Spinal cord (tissue), 10 donors: ENCODE results near the gene HOXB8. TPM values are rescaled to one million over a fixed set of nuclear protein-coding genes. Genes with fewer than 3 reads are reported as not detected.
A peak's percentile ranks its signal among the peaks of the same experiment; 100 is the strongest.

Experiments used
- DNase-seq, 6 donors: peaks; one replicate each; pipeline versions ENCODE4 v3.0.0 to v3.0.0-alpha.2; 2013 to 2015; ENCODE audit warnings: low spot score in 6 of 6, low read depth in 4 of 6
- H3K27ac ChIP-seq: one replicate; pipeline ENCODE4 v1.5.1; 2013; ENCODE audit warnings: low read depth, low read length, control low read depth
- H3K27me3 ChIP-seq: one replicate; pipeline ENCODE4 v1.6.1; 2013; ENCODE audit warnings: low read length; ENCODE audit not compliant: control insufficient read depth, insufficient read depth
- H3K36me3 ChIP-seq: one replicate; pipeline ENCODE4 v1.6.1; 2013; ENCODE audit warnings: low read length; ENCODE audit not compliant: control insufficient read depth, insufficient read depth
- H3K4me1 ChIP-seq: one replicate; pipeline ENCODE4 v1.6.1; 2013; ENCODE audit warnings: low read length; ENCODE audit not compliant: control insufficient read depth, insufficient read depth
- H3K4me3 ChIP-seq: one replicate; pipeline ENCODE4 v1.5.1; 2013; ENCODE audit warnings: low read depth, low read length, control low read depth
- H3K9me3 ChIP-seq: one replicate; pipeline ENCODE4 v1.6.1; 2013; ENCODE audit warnings: low read length; ENCODE audit not compliant: control insufficient read depth, insufficient read depth
- WGBS: methylation state at CpG from one replicate; pipeline ENCODE4 v1.1.5; 2013; ENCODE audit warnings: missing lambda C conversion rate; ENCODE audit not compliant: insufficient coverage; 5-methylcytosine and 5-hydroxymethylcytosine counted together
- polyA plus RNA-seq, 2 donors: library from polyadenylated mRNA; unstranded; fragments of 120-200 nt; gene quantifications; one replicate each; pipeline ENCODE4 v1.2.1, GENCODE V29; 2013; ENCODE audit not compliant: insufficient read length in 2 of 2
- total RNA-seq, 2 donors: library from RNA; depleted of rRNA in 1 of 2; stranded (reverse); fragments of 120-200 nt in 1 of 2; fragments of >200 nt in 1 of 2; gene quantifications; one replicate each; pipeline versions ENCODE4 v1.2.3 to v1.2.4, GENCODE V29; 2013 to 2014
- donor health status: healthy.

Gene HOXB8
- total and polyA plus RNA-seq, 4 donors, result 23.7 to 522 (median 305) TPM

DNA sequence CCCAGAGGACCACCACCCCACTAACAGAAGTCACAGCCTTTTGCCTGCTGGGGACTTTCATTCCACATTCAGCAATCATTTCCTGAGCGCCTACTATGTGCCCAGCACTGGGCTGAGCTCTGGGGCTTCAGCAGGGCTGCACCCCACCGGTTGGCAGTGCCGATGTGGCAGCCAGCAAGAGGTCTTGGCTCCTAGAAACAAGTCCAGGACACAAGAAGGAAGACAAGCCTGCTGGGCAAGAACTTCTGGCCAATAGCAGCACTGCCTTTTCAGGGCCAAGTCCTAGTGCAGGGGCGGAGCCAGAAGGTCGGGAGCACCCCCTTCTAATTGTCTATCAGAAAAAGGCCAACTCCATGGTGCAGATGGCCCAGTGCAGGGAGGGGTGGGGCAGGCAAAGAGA, 24.0 kb upstream of the HOXB8 start:
- WGBS, result 23% methylated on average over 4 of the region's 5 CpGs
- DNase-seq, result no peak
- peaks cover 56% of the 10 kb centered on the region for H3K27me3 ChIP-seq

DNA sequence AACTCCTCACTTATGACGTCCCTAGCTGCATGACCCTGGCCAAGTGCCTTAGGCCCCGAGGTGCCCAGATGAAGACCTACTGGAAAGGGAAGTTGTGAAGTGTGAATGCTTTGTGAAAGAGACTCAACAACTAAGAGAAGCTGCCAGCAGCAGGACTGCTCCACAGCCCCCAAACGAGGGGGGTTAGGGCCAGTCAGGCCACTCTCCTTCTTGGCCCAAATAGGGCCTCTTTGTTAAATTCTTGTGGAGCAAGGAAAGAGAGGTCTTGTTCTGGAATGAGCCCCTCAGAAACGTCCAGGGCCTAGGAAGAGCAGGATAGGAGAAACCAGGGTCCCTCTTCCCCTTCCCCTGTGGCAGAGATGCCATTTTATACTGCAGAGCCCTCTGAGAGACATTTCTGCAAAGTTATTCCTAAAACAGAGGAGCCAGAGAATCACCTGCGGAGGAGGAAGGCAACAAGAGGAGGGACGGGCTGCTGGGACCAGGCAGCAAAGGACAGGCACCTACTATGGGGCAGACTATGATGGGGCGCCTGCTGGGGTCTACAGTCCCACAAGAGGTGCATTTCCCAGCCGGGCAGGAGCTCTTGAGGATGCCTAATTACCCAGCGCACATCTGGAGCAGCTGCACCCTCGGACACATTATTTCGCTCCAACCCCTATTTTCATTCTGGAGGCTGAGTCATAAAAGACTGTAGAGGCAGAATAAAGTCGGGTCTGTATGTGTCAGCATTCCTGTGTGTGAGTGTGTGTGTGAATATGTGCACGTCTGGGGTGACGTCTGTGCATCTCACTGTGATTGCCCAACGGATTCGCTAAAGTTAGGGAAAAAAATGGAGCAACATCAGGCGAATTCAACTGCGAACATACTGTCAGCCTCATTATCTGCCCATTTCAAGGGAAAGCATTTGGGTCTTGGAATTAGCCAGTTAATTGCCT, 22.5 kb upstream of the HOXB8 start:
- peaks cover 63% of the 10 kb centered on the region for H3K4me1 ChIP-seq
- H3K9me3 ChIP-seq, result no peaks in the 10 kb centered on the region
- H3K27me3 ChIP-seq, result peaks cover 54% of the 10 kb centered on the region
- H3K4me3 ChIP-seq, result no peak overlapping the region
- peaks cover 4% of the 10 kb centered on the region for H3K36me3 ChIP-seq
- peak overlapping the region; percentile 81 for H3K27ac ChIP-seq
- DNase-seq, result peak in 1 of 6 donors; percentile 50
- WGBS, result 40% methylated on average over 10 of the region's 18 CpGs

More for the DNA sequence above, 24.0 kb upstream of the HOXB8 start:
- no peak overlapping the region for H3K27ac ChIP-seq
- no peaks in the 10 kb centered on the region for H3K36me3 ChIP-seq
- H3K4me1 ChIP-seq, result peaks cover 55% of the 10 kb centered on the region
- H3K9me3 ChIP-seq, result no peaks in the 10 kb centered on the region
- no peak overlapping the region for H3K4me3 ChIP-seq

GRCh38 chr17:48636177-48637018, 21.3 kb upstream of the HOXB8 start:
- peak overlapping the region; percentile 81 for H3K27ac ChIP-seq
- H3K27me3 ChIP-seq, result peaks cover 53% of the 10 kb centered on the region
- H3K4me1 ChIP-seq, result peaks cover 51% of the 10 kb centered on the region
- peak in 3 of 6 donors; percentile 81 to 95 (median 90) for DNase-seq
- H3K36me3 ChIP-seq, result peaks cover 4% of the 10 kb centered on the region
- peak overlapping the region; percentile 14 for H3K4me3 ChIP-seq
- H3K9me3 ChIP-seq, result no peaks in the 10 kb centered on the region
- WGBS, result 0% methylated on average over 27 of the region's 39 CpGs

- Histone ChIP-seq H3K4me1 (peaks cover 49% of the 10 kb centered on the region), H3K27me3 (peaks cover 49% of the 10 kb centered on the region), H3K4me3 (no peak overlapping the region), H3K36me3 (peaks cover 4% of the 10 kb centered on the region), H3K27ac (no peak overlapping the region), H3K9me3 (no peaks in the 10 kb centered on the region)
- 63% methylated on average over 17 of the region's 20 CpGs for WGBS
- DNase-seq, result peak in 2 of 6 donors; percentile 3 to 25
These were observed 19.6 kb upstream of the HOXB8 start for GRCh38 chr17:48634493-48635208.

GRCh38 chr17:48633266-48633677, 18.2 kb upstream of the HOXB8 start:
- H3K27me3 ChIP-seq, result peaks cover 54% of the 10 kb centered on the region
- no peak overlapping the region for H3K27ac ChIP-seq
- WGBS, result 31% methylated on average over 35 of the region's 35 CpGs
- H3K9me3 ChIP-seq, result no peaks in the 10 kb centered on the region
- DNase-seq, result peak in 1 of 6 donors; percentile 1
- peaks cover 47% of the 10 kb centered on the region for H3K4me1 ChIP-seq
- H3K4me3 ChIP-seq, result no peak overlapping the region
- peaks cover 4% of the 10 kb centered on the region for H3K36me3 ChIP-seq

DNA sequence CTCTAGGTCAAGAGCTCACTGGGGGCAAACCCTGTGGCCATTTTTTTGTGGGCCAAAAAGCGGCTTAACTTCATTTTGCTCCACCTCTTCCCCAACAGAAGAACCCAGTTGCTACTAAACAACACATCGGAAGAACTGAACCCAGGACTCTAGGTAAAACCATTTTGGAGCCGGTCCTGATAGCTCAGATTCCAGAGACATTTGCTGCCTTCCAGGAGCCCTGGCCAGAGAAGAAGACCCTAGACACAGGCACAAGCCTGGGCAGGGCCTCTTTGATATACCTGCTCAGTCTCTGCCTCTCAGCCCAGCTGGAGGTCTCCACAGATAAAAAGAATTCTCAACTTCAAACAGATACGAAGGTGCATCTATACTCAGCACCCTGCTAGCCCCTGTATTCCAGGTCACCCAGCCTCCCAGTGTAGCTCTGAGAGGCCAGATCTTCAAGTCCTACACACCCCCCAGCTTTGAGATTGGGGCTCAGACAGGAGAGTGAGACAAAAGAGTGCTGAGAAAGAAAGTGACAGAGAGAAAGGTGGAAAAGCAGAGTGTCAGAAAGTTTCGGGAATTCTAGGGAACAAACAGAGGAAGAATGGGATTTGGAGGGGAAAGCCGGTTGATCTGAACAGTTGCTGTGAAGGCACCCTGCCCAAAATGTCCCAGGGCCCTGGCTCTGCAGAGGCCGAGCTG, 17.6 kb upstream of the HOXB8 start:
- Histone ChIP-seq H3K4me3 (no peak overlapping the region), H3K4me1 (peaks cover 52% of the 10 kb centered on the region), H3K9me3 (no peaks in the 10 kb centered on the region), H3K27ac (no peak overlapping the region), H3K36me3 (peaks cover 4% of the 10 kb centered on the region), H3K27me3 (peaks cover 55% of the 10 kb centered on the region)
- peak in 2 of 6 donors; percentile 1 to 17 for DNase-seq
- WGBS, result 54% methylated on average over 6 of the region's 7 CpGs

DNA sequence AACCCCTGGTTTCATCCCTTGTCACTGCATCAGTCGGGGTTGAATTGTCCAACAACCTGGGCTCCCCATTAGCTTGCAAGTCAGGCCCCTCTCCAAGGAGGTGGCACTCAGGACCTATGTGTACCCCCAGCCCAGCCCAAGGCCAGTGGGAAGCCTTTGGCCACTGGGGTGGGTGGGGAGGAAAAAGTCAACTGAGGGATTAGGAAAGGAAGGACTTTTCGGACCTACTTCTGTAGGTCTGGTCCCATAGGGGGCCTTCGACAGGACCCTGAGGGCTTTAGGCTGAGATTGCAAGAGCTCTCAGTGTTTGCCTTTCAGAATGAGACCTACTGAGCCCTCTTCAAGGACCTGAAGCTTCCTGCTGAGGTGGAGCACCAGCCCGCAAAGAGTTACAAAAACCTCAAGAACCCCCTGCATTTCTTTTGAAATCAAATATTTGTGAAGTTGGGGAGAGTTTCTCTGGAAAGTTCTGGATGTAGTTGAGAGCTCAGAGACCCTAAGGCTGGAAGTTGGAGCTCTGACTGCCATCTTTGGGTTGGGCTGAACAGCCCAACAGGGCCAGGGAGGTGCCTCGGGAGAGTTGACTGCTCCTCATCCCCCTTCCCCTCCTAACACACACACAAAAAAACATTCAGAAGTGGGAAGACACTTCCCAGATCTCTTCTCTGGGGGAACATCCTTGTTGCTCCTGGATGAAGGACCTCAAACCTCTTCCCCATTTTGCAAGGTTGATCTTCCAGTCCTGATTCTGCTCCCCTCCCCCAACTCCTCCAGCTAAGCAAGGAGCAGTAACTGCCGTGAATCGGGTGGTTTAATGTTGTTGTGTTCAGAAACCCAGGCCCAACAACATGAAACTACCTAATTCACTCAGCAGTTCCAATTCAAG, 16.8 kb upstream of the HOXB8 start:
- peak in 1 of 6 donors; percentile 29 for DNase-seq
- Histone ChIP-seq H3K27ac (no peak overlapping the region), H3K27me3 (peaks cover 63% of the 10 kb centered on the region), H3K4me1 (peaks cover 52% of the 10 kb centered on the region), H3K9me3 (no peaks in the 10 kb centered on the region), H3K36me3 (peaks cover 4% of the 10 kb centered on the region), H3K4me3 (no peak overlapping the region)
- 45% methylated on average over 4 of the region's 7 CpGs for WGBS

- WGBS, result 50% methylated on average over 9 of the region's 15 CpGs
- Histone ChIP-seq H3K4me3 (no peak overlapping the region), H3K36me3 (peaks cover 4% of the 10 kb centered on the region), H3K4me1 (peaks cover 50% of the 10 kb centered on the region), H3K27me3 (peaks cover 60% of the 10 kb centered on the region), H3K27ac (no peak overlapping the region), H3K9me3 (no peaks in the 10 kb centered on the region)
- DNase-seq, result peak in 1 of 6 donors; percentile 4
These were observed 16.0 kb upstream of the HOXB8 start for GRCh38 chr17:48630925-48631692.
